GM18526 (cell line): ENCODE data around the gene DAPK1.

Experiments
- POLR2A ChIP-seq: IDR thresholded peaks from 3 replicates; pipeline ENCODE4 v1.6.1; 2011; ENCODE audit not compliant: insufficient read length; ENCODE audit errors: extremely low read depth

Gene DAPK1

GRCh38 chr9:87703636-87704276 lies 206.1 kb downstream of the DAPK1 start:
- TF ChIP-seq POLR2A: no peak

GRCh38 chr9:87704342-87704741 lies 206.7 kb downstream of the DAPK1 start:
- TF ChIP-seq POLR2A: no peak

GRCh38 chr9:87706066-87706739 lies 208.5 kb downstream of the DAPK1 start:
- TF ChIP-seq POLR2A: no peak

- no peak for TF ChIP-seq POLR2A
Observed at GRCh38 chr9:87707805-87708506, 210.3 kb downstream of the DAPK1 start.

- no peak for TF ChIP-seq POLR2A
Observed at GRCh38 chr9:87708546-87708945, 210.9 kb downstream of the DAPK1 start.

- no peak for TF ChIP-seq POLR2A
Observed at GRCh38 chr9:87708986-87709728, 211.5 kb downstream of the DAPK1 start.

GRCh38 chr9:87710443-87710842 lies 212.8 kb downstream of the DAPK1 start:
- TF ChIP-seq POLR2A: no peak

GRCh38 chr9:87711857-87712800 lies 214.5 kb downstream of the DAPK1 start:
- no peak for TF ChIP-seq POLR2A

- TF ChIP-seq POLR2A: no peak
Observed at GRCh38 chr9:87712801-87713277, 215.2 kb downstream of the DAPK1 start.

- no peak for TF ChIP-seq POLR2A
Observed at GRCh38 chr9:87713278-87713987, 215.8 kb downstream of the DAPK1 start.

GRCh38 chr9:87713988-87714330 lies 216.3 kb downstream of the DAPK1 start:
- no peak for TF ChIP-seq POLR2A

GRCh38 chr9:87714819-87715218 lies 217.2 kb downstream of the DAPK1 start:
- no peak for TF ChIP-seq POLR2A

GRCh38 chr9:87716141-87716540 lies 218.5 kb downstream of the DAPK1 start:
- TF ChIP-seq POLR2A: no peak

- TF ChIP-seq POLR2A: no peak
Observed at GRCh38 chr9:87717456-87717855, 219.8 kb downstream of the DAPK1 start.
